Muscle of back (tissue), 11 donors: ENCODE measurements around the gene IYD. TPM values are rescaled to one million over a fixed set of nuclear protein-coding genes. Genes with fewer than 3 reads are reported as not detected.
"Not testable (repeated sequence)": the region's sequence is repeated elsewhere in the genome, so short reads cannot be mapped to it uniquely, and the experiment has no call there.

Source experiments
- DNase-seq, 3 donors: peaks; one replicate each; pipeline versions ENCODE4 v3.0.0 to v3.0.0-alpha.2; 2013
- polyA plus RNA-seq, 10 donors: library from polyadenylated mRNA; unstranded; fragments of 120-200 nt; gene quantifications; one replicate each; pipeline ENCODE4 v1.2.1, GENCODE V29; 2013; ENCODE audit not compliant: insufficient read length in 10 of 10

The IYD gene
- polyA plus RNA-seq, 10 donors = 0.01 TPM; not detected in 9

DNA sequence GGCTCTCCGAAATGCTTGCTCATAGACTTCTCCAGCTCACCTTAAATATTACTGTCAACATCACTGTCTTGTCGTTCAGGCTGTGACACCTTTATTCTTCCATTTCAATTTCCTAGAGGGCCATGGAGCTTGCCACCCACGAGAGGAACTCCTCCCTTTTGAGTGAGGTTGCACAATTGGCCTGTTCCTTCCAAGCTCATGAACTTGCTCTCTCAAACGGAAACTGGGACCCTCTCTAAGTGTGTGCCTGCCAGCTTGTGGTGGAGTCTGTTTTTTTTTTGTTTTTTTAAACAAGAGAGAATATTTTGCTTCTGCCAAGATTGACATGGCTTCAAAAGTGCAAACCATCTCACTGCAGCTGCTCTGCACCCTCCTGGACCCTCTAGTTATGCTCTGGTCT is 19.3 kb upstream of the IYD start:
- no peak for DNase-seq

DNA sequence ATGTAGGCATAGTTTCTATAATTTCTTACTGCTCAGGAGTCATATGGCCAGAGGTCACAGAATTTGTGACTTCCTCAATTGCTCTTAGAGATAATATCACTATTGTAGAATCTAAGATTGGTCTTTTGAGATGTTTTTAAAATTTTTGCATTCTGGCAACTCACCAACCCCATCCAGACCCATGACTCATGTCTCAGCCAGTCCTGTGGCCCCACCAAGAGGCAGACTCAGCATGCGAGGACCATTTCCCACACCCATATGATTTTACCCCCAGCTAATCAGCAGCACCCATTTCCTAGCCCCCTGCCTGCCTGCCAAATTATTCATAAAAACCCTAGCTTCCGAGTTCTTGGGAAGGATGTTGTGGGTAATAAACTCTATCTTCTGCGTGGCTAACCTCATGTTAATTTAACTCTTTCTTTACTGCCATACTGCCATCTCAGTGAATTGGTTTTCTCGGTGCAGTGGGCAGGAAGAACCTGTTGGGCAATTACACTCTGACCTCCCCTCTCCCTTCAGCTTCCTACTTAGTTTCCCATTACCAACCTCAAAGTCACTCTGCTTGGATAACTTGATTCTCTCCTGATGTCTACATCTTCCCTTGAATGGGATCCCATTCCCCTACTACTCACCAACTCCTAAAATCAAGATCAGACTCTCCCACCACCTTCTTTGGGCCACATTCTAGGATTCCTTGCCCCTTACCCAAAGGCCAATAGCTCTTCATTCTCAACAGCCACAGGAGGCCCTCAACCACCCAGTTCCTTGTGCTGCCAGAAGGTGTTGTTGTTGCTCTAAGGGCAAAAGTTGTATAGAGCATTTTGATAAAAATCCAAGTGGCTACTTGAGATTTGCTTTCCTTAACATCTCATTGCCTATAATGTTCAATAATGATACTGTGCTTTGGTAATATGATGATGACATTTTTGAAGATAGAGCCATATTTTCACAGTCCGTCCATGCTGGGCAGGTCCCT is 16.2 kb upstream of the IYD start:
- DNase-seq = peak in 1 of 3 donors; percentile 57

DNA sequence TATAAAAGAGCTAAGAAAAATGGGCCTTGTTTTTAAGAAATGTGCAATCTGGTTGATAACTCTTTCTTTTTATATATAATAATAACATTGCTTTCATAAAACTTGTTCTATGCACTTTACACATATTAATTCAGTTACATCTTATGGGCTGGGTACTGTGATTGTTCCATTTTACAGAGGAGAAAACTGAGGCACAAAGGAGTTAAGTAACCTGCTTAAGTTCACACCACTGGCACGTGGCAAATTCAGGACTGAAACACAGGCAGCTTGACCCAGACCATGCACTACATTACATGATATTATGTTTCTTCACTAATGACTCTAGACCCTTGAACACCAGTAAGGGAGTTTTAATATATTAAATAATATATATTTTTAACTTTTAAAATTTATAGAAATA is 15.4 kb upstream of the IYD start:
- DNase-seq = no peak

DNA sequence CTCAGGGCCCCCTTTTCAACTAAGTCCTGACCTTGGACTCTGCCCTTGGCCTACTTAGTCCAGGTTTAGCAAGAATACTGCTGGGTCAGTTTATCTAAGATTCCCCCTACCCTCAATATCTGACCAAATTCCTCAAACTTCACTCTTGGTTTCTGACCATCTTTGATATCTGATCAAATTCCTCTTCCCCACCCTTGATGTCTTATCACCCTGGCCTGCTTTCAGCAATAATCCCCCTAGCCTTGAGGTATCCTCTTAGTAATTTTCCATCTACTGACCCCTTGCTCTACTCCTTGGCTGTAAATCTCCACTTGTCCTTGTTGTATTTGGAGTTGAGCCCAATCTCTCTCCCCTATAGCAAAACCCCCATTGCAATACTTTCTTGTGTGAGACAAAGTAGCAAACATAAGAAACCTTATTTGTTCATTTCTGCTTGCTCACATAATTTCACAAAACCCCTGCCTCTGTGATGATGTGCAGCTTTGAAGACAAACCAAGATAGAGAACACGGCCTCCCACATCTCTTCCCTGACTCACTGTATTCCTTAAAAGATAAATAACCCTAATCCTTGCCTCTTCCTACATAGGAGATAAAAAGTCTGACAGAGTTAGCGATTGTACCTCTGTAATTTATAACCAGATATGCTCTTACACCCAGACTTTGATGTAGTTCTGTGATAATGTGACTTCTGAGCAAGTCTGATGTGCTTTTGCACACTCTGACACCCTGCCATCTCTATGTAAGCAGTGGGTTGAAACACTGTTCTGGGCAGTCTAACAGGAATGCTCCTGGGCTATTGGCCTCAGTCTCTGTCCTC is 13.8 kb upstream of the IYD start:
- DNase-seq = no peak

DNA sequence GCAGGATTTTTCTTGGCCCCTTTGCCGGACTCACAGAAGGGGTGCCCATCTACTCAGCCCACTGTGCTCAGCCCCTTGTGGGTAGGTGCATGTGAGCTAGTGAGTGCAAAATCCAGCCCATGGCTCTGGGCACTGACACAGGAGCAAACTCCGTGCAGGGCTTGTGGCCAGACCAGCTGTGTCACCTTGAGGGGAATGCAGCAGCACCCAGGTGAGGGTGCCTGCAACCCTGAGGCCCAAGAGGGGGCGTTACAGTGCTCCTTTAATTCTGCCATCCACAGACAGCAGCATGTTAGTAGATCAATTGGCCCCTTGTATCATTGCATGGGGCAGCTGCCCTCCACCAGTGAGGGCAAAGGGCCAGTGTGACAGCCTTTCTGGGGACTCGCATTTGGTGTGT is 12.9 kb upstream of the IYD start:
- no peak for DNase-seq

DNA sequence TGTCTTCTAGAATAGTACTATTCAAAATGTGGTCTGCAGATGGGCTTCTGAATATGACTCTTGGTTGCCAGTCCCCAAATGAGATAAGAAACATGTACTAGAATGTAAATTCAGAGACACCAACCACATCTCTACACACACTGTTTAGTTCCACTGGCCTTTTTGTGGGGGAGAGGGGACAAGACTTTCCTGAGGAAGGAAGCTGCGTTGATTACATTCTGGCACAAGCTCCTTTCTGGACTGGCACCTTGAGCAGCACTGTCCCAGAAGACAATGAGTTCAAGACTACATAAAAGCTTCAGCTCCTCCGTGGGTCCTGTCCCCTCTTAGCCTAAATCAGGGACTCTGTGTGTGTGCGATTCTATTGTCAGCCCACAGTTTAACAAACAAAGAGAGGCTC is 6.9 kb upstream of the IYD start:
- no peak for DNase-seq

DNA sequence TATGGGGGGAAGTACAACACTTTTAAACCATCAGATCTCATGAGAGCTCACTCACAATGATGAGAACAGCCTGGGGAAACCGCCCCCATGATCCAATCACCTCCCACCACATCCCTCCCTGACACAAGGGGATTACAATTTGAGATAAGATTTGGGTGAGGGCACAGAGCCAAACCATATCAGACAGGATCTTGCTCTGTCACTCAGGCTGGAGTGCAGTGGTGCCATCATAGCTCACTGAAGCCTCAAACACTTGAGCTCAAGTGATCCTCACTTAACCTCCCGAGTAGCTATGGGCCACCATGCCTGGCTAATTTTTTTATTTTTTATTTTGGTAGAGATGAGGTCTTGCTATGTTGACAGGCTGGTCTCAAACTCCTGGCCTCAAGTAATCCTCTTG is 5.1 kb upstream of the IYD start:
- no peak for DNase-seq

DNA sequence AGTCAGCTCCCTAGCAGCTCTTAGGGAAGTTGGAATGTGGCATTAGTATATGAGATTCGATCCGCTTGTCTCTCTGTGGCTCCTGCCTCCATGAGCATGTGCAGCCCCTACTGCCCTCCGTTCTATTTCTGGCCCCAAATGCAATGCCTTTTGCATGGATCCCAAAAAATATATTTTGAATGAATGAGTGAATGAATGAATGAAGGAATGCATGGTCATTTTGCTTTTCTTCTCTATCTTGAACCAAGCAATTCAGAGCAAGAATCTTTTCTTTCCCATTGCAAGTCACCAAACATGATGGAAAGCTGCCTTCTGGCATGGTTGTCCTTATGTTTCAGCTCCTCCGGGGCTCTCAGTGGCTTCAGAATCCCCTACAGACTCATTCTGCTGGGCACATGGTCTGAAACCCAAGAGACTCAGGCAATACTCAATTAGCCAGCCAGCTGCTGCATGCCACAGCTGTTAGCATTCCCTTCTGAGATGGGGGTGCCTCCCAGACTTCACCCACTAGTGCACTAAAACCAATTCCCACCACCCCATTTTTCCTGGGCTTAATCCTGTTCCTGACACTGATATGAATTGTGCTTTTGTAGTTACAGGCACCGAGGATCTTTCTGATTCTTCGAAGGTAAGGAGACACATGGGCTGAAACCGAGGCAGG is 2.6 kb upstream of the IYD start:
- no peak for DNase-seq

DNA sequence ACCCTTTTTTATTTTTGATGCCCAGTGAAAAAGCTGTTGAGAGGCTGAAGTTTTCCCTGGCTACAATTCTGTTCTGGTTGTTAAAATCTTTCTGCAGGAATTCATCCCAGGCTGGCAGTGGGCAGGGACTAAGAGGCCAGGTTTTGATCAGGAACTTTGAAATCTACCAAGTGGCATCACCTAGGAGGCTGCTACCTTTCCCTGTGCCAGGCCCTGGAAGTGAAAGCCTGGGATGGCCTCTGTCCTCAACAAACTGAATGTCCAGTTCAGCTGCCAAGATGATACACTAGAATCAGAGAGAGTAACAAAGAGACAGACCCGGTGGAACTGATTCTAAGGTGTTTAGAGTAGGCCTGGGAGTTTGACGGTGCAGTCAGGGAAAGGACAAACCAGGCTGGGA is 596 bp downstream of the IYD start:
- no peak for DNase-seq

DNA sequence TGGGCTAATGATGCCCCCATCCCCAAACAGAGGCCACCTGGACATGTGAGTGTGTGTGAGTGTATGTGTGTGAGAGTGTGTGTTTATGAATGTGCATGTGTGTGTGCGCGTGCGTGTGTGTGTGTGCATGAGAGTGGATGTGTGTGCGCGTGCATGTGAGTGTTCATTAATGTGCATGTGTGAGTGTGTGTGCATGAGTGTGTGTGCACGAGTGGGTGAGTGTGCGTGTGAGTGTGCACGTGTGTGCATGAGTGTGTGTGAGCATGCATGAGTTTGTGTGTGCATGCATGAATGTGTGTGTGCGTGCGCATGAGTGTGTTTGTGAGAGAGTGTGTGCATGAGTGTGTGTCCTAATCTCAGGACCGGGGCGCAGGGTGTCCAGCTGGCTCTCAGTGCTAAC is 1.3 kb downstream of the IYD start:
- DNase-seq = no peak

DNA sequence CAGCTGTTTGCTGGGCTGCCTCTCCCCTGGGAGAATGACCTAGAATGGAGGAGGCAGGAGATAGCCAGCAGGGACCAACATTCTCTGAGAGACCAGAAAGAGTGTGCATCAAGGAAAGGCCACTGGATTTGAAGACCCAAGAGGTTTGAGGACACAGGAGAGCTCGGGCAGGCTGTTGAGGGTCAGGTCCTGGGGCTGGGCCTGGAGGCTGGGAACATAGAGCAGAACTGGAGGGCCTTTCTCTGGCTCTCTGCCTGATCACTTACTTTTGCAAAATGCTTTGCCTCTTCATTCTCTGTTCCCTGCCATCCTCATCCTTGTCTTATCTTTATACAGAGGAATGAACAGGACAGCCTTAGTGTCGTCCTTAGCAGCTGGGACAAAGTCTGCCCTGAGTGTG is 2.5 kb downstream of the IYD start:
- no peak for DNase-seq

DNA sequence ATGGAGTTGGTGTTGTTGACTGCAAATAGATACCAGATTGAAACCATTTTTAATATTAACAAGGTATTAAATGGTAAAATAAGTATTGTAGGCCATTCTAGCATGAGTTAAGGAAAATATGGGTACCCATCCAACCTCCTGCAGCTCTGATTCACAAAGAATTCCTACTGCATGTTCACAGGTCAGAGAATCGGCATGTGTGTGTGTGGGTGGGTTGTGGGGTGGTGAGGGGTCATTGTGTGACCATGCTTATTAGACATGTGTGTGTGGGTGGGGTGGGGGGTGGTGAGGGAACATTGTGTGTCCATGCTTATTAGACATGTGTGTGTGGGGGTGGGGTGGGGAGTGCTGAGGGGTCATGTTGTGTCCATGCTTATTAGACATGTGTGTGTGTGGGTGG is 3.2 kb downstream of the IYD start:
- DNase-seq = no peak

DNA sequence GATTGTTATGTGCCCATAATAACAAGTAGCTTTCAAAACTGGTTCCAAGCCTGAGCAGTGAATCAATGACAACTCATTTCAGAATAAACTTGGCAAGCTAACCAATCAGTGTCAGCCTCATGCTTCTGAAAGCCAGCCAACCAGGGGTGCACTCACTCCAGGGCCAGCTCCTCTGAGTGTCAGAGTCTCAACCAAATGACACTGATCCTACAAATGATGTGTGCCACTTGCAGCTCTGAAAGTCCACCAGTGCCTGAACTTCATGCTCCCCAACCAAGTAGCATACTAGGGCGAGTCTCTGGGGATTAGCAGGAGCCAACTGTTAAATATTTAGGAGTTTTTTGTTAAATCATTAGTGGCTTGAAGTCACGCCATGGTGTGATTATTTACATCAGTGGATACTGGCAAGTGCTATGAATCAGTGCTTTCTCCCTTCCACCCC is 4.5 kb downstream of the IYD start:
- DNase-seq = peak in 1 of 3 donors; percentile 26

DNA sequence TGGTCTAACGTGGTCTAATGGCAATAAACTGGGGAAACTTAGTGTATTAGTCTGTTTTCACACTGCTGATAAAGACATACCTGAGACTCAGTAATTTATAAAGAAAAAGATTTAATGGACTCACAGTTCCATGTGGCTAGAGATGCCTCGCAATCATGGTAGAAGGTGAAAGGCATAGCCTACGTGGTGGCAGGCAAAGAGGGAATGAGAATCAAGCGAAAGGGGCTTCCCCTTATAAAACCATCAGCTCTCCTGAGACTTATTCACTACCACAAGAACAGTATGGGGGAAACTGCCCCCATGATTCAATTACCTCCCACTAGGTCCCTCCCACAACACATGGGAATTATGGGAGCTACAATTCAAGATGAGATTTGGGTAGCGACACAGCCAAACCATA is 5.5 kb downstream of the IYD start:
- not testable (repeated sequence) for DNase-seq

DNA sequence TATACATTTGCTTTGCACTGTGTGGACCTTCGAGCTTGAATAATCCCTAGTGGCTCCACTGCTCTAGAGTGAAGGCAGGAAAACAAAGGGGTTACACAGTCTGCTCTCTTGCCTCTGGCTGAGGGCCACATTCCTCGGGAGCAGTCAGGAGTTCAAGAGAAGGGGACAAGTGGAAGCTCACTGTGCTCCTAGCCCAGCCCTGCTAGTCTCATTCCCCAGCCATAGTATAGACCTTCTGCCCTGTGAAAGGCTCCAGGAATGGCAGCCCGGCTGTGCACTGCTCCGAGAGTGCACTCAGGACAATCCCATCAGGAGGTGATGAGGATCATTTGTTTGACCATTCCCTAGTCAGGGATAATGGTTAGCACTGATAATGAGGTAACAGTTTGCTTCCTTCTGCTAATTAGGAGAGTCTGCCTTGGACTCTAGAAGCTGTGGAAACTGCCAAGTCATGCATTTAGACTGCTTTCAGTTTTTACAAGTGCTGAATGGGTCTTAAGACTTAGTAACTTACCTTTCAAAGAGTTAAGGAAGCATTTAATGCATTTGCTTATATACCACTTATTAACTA is 8.5 kb downstream of the IYD start:
- peak; percentile 9 to 41 (median 11) for DNase-seq

DNA sequence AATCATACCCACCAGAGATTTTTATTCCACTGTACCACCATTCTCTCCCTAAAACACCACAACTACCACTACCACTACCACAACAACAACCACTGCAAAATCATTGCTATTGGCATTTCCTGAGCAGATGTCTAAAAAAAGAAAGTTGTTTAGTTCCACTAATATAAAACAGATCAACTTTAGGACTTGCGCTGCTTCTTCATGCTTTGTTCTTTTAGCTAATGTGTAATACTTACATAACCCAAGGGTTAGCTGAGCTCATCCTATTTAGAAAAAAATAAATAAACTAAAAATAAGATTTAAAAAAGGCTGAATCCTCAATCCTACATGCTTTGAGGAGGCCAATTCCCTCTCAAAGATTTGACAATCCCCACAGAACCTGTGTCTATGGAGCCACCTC is 11.4 kb downstream of the IYD start:
- DNase-seq = no peak

DNA sequence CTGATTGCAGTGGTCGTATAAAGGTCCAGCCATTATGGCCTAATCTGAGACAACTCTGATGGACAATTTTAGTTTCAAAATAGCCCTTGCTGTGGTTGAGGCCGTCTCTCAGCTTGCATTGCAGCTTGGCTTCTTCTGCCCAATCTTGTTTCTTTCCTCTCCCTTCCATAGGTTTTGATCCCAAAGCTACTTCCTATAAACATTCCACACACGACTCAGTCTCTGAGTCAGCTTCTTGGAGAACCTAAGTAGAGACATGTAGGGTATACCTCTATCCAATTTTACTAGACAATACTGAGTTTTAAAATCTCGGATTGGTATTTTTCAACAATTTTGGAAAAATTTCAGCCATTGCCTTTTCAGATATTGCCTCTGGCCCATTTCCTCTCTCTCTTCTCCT is 13.4 kb downstream of the IYD start:
- DNase-seq = no peak

DNA sequence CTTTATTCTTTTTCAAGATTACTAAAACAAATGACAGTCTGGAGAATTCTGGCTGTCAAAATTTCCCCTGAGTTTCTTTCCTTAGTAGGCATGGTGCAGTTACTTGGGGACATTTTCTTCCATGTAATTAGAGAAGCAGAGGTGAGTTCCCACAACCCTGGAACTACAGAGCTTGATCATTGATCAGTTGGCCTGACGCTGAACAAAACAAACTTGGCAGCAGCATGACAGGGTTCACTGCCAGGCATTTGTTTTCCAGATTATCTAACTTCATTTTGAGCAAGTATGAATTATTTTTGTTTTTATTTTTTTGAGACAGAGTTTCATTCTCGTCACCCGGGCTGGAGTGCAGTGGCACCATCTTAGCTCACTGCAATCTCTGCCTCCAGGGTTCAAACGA is 22.6 kb downstream of the IYD start:
- no peak for DNase-seq

DNA sequence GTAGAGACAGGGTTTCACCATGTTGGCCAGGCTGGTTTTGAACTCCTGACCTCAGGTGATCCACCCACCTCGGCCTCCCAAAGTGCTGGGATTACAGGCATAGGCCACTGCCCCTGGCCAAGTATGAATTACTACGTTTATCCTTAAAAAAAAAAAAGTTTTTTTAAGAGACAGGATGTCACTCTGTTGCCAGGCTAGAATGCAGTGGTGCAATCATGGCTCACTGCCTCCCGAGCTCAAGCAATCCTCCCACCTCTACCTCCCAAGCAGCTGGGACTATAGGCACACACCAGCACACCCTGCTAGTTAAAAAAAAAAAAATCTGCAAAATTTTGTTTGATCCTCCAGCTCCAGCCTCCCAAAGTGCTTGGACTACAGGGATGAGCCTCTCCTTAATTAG is 23.1 kb downstream of the IYD start:
- no peak for DNase-seq

DNA sequence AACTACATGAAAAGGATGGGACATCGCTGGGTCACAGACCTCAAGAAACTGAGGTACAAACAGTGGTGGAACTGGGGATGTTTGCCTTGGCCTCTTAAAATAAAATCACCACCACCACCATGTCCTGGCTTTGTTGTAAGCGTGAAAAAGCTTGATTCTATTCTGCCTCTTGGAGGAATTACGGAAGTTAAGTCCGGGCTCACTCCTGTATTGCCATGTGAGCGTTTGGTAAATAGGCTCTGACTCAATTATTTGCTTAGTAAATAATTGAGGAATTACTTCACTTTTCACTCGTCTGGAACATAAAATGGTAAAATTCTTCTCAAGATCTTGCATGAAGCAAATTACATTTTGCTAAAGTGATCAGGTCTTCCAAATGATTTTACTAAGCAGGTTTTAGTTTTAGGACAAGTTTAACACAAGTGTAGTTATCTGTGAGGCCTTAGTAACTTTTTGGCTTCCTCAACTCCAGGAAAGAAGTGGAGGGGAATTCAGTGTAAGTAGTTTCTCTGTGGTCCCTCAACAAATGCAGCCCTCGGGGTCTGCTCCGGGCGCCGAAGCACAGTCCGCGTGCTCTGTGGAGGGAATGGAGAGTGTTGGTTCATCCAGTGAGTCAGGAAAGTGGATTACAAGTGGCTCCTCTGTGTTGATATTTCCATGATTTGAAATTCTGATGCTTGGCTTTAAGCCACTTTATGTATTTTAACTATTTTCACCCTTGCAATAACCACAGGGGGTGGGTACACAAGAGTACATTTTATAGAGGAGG is 23.8 kb downstream of the IYD start:
- no peak for DNase-seq
